A204.1 (cell line): Measurements from ENCODE around the gene MAP2K6.

ENCODE experiments used
- FAIRE-seq: peaks from 2 replicates; lab custom pipeline; 2012; peaks lifted over from hg19 to GRCh38; lab: Jason Lieb, UNC

The MAP2K6 gene

GRCh38 chr17:69579961-69580677, 165.6 kb downstream of the MAP2K6 start:
- FAIRE-seq, result no peak

GRCh38 chr17:69581061-69581961, 166.8 kb downstream of the MAP2K6 start:
- FAIRE-seq, result no peak

- no peak for FAIRE-seq
These were observed 173.8 kb downstream of the MAP2K6 start for GRCh38 chr17:69588316-69588715.

GRCh38 chr17:69588827-69589239, 174.3 kb downstream of the MAP2K6 start:
- no peak for FAIRE-seq

- no peak for FAIRE-seq
These were observed 176.2 kb downstream of the MAP2K6 start for GRCh38 chr17:69590671-69591070.

- no peak for FAIRE-seq
These were observed 178.3 kb downstream of the MAP2K6 start for GRCh38 chr17:69592692-69593350.

- FAIRE-seq, result no peak
These were observed 178.8 kb downstream of the MAP2K6 start for GRCh38 chr17:69593351-69593715.

GRCh38 chr17:69593716-69594115, 179.2 kb downstream of the MAP2K6 start:
- FAIRE-seq, result no peak

GRCh38 chr17:69594641-69595040, 180.1 kb downstream of the MAP2K6 start:
- FAIRE-seq, result no peak

- no peak for FAIRE-seq
These were observed 181.6 kb downstream of the MAP2K6 start for GRCh38 chr17:69596141-69596540.

- no peak for FAIRE-seq
These were observed 183.6 kb downstream of the MAP2K6 start for GRCh38 chr17:69597898-69598692.

- FAIRE-seq, result no peak
These were observed 188.5 kb downstream of the MAP2K6 start for GRCh38 chr17:69602972-69603371.
